Muscle of leg (tissue), 11 donors: ENCODE measurements around the gene ASTN2. TPM values are rescaled to one million over a fixed set of nuclear protein-coding genes. Genes with fewer than 3 reads are reported as not detected.

Experiments
- DNase-seq: peaks from one replicate; pipeline ENCODE4 v3.0.0; 2013
- H3K27ac ChIP-seq: one replicate; pipeline ENCODE4 v1.5.1; 2013; ENCODE audit warnings: mild to moderate bottlenecking, low read length, control low read depth
- H3K27me3 ChIP-seq: one replicate; pipeline ENCODE4 v1.6.1; 2013; ENCODE audit warnings: low read length; ENCODE audit not compliant: control insufficient read depth, insufficient read depth
- H3K36me3 ChIP-seq: one replicate; pipeline ENCODE4 v1.6.1; 2013; ENCODE audit warnings: low read length; ENCODE audit not compliant: control insufficient read depth, insufficient read depth
- H3K4me1 ChIP-seq: one replicate; pipeline ENCODE4 v1.6.1; 2013; ENCODE audit warnings: low read length; ENCODE audit not compliant: control insufficient read depth, insufficient read depth
- H3K4me3 ChIP-seq: one replicate; pipeline ENCODE4 v1.5.1; 2013; ENCODE audit warnings: low read length, control low read depth
- H3K9me3 ChIP-seq: replicated peaks from 2 replicates; pipeline ENCODE4 v1.6.1; 2013; ENCODE audit warnings: low read depth, low read length; ENCODE audit not compliant: control insufficient read depth
- WGBS: methylation state at CpG from one replicate; pipeline ENCODE4 v1.1.5; 2013; ENCODE audit warnings: missing lambda C conversion rate; ENCODE audit not compliant: insufficient coverage; 5-methylcytosine and 5-hydroxymethylcytosine counted together
- polyA plus RNA-seq, 8 donors: library from polyadenylated mRNA; unstranded; fragments of 120-200 nt; gene quantifications; one replicate each; pipeline versions ENCODE4 v1.2.1 to v1.2.3, GENCODE V29; 2013; ENCODE audit warnings: inconsistent platforms in 1 of 8, low replicate concordance in 1 of 8; ENCODE audit not compliant: insufficient read length in 8 of 8, insufficient read depth in 1 of 8
- total RNA-seq: library from RNA; stranded (reverse); fragments of 120-200 nt; gene quantifications from one replicate; pipeline ENCODE4 v1.2.4, GENCODE V29; 2013

The ASTN2 gene
- total and polyA plus RNA-seq, 9 donors = 2.7 to 10.9 (median 4.4) TPM

GRCh38 chr9:116587919-116588318 lies 826.9 kb downstream of the ASTN2 start:
- no peak for DNase-seq
- no peaks in the 10 kb centered on the region for H3K27me3 ChIP-seq
- no CpG with 5 or more reads among the region's 1 CpG for WGBS
- H3K4me3 ChIP-seq = no peak overlapping the region
- H3K36me3 ChIP-seq = no peaks in the 10 kb centered on the region
- peaks cover 11% of the 10 kb centered on the region for H3K9me3 ChIP-seq
- H3K27ac ChIP-seq = no peak overlapping the region
- H3K4me1 ChIP-seq = no peaks in the 10 kb centered on the region

GRCh38 chr9:116585896-116586295 lies 829.0 kb downstream of the ASTN2 start:
- DNase-seq = no peak
- Histone ChIP-seq H3K27me3 (no peaks in the 10 kb centered on the region), H3K4me3 (no peak overlapping the region), H3K36me3 (no peaks in the 10 kb centered on the region), H3K9me3 (peaks cover 11% of the 10 kb centered on the region), H3K27ac (no peak overlapping the region), H3K4me1 (peaks cover 1% of the 10 kb centered on the region)
- no CpG with 5 or more reads among the region's 1 CpG for WGBS

GRCh38 chr9:116585204-116585603 lies 829.7 kb downstream of the ASTN2 start:
- Histone ChIP-seq H3K9me3 (peaks cover 11% of the 10 kb centered on the region), H3K4me3 (no peak overlapping the region), H3K36me3 (no peaks in the 10 kb centered on the region), H3K4me1 (peaks cover 2% of the 10 kb centered on the region), H3K27me3 (no peaks in the 10 kb centered on the region), H3K27ac (no peak overlapping the region)
- no peak for DNase-seq

GRCh38 chr9:116580853-116581252 lies 834.0 kb downstream of the ASTN2 start:
- Histone ChIP-seq H3K4me3 (no peak overlapping the region), H3K27ac (no peak overlapping the region), H3K9me3 (no peaks in the 10 kb centered on the region), H3K36me3 (no peaks in the 10 kb centered on the region), H3K4me1 (peaks cover 2% of the 10 kb centered on the region), H3K27me3 (peaks cover 1% of the 10 kb centered on the region)
- WGBS = 11% methylated on average over 1 of the region's 1 CpG
- peak; percentile 55 for DNase-seq

GRCh38 chr9:116576386-116576785 lies 838.5 kb downstream of the ASTN2 start:
- WGBS = no CpG with 5 or more reads among the region's 4 CpGs
- no peak overlapping the region for H3K4me3 ChIP-seq
- H3K9me3 ChIP-seq = no peaks in the 10 kb centered on the region
- peaks cover 3% of the 10 kb centered on the region for H3K27me3 ChIP-seq
- no peaks in the 10 kb centered on the region for H3K36me3 ChIP-seq
- DNase-seq = no peak
- H3K27ac ChIP-seq = no peak overlapping the region
- H3K4me1 ChIP-seq = peaks cover 13% of the 10 kb centered on the region

- no peak for DNase-seq
- Histone ChIP-seq H3K4me1 (peaks cover 12% of the 10 kb centered on the region), H3K36me3 (no peaks in the 10 kb centered on the region), H3K27ac (no peak overlapping the region), H3K4me3 (no peak overlapping the region), H3K9me3 (no peaks in the 10 kb centered on the region), H3K27me3 (peaks cover 3% of the 10 kb centered on the region)
- WGBS = 67% methylated on average over 1 of the region's 1 CpG
These were observed 840.7 kb downstream of the ASTN2 start for GRCh38 chr9:116574027-116574679.

- 28% methylated on average over 8 of the region's 12 CpGs for WGBS
- Histone ChIP-seq H3K9me3 (no peaks in the 10 kb centered on the region), H3K27ac (peak overlapping the region; percentile 7), H3K36me3 (no peaks in the 10 kb centered on the region), H3K27me3 (peaks cover 3% of the 10 kb centered on the region), H3K4me3 (no peak overlapping the region), H3K4me1 (peaks cover 12% of the 10 kb centered on the region)
- DNase-seq = peak; percentile 87
These were observed 842.6 kb downstream of the ASTN2 start for GRCh38 chr9:116572095-116572748.

- peaks cover 12% of the 10 kb centered on the region for H3K4me1 ChIP-seq
- peaks cover 4% of the 10 kb centered on the region for H3K9me3 ChIP-seq
- no peaks in the 10 kb centered on the region for H3K36me3 ChIP-seq
- H3K4me3 ChIP-seq = no peak overlapping the region
- no peak overlapping the region for H3K27ac ChIP-seq
- 83% methylated on average over 4 of the region's 5 CpGs for WGBS
- no peaks in the 10 kb centered on the region for H3K27me3 ChIP-seq
- no peak for DNase-seq
These were observed 845.7 kb downstream of the ASTN2 start for GRCh38 chr9:116569111-116569510.

- DNase-seq = no peak
- Histone ChIP-seq H3K27me3 (no peaks in the 10 kb centered on the region), H3K9me3 (peaks cover 4% of the 10 kb centered on the region), H3K4me1 (peaks cover 4% of the 10 kb centered on the region), H3K4me3 (no peak overlapping the region), H3K36me3 (no peaks in the 10 kb centered on the region), H3K27ac (no peak overlapping the region)
- 100% methylated on average over 1 of the region's 5 CpGs for whole genome bisulfite sequencing
These were observed 848.0 kb downstream of the ASTN2 start for GRCh38 chr9:116566677-116567488.

- H3K27ac ChIP-seq = no peak overlapping the region
- H3K4me3 ChIP-seq = no peak overlapping the region
- H3K9me3 ChIP-seq = peaks cover 4% of the 10 kb centered on the region
- no peaks in the 10 kb centered on the region for H3K27me3 ChIP-seq
- H3K36me3 ChIP-seq = no peaks in the 10 kb centered on the region
- H3K4me1 ChIP-seq = no peaks in the 10 kb centered on the region
- DNase-seq = no peak
These were observed 848.9 kb downstream of the ASTN2 start for GRCh38 chr9:116565986-116566385.
